ENCODE measurements around the gene YY1AP1. TPM values are rescaled to one million over a fixed set of nuclear protein-coding genes. Genes with fewer than 3 reads are reported as not detected.

YY1AP1 gene
- total RNA-seq, 1 experiment from 2014 or later = 57.5 TPM

- Histone ChIP-seq H3K23me2 (ENCODE audit: insufficient read length, low read depth, low read length, poor library complexity, severe bottlenecking) (no peaks in the 10 kb centered on the region), H4K8ac (replicated peaks; ENCODE audit: insufficient read length, low read depth, low read length) (no peak overlapping the region), H3K79me1 (ENCODE audit: insufficient read depth, low read depth, low read length, poor library complexity, severe bottlenecking) (peaks cover 6% of the 10 kb centered on the region), H3K4ac (ENCODE audit: low read depth, low read length) (no peak overlapping the region), H3K56ac (ENCODE audit: insufficient read length, low read depth, low read length) (no peak overlapping the region), H4K91ac (ENCODE audit: insufficient read length, low read depth, low read length) (no peak overlapping the region), H3K27me3 (ENCODE audit: insufficient read depth, low read length) (no peaks in the 10 kb centered on the region), H2AK5ac (ENCODE audit: insufficient read length, low read length) (no peak overlapping the region), H4K5ac (ENCODE audit: insufficient read length, low read depth, low read length) (no peak overlapping the region), H2AFZ (ENCODE audit: low read length) (no peak overlapping the region), H2BK12ac (ENCODE audit: insufficient read length, low read depth, low read length) (no peak overlapping the region), H3T11ph (ENCODE audit: low read length) (no peak overlapping the region), H3K4me2 (ENCODE audit: insufficient read depth, insufficient read length, low read length) (peak overlapping the region; percentile 8), H3K79me2 (ENCODE audit: insufficient read depth, low read length) (peaks cover 20% of the 10 kb centered on the region; the same call in 1 of the 2 replicates), H2BK15ac (ENCODE audit: low read depth, low read length) (no peak overlapping the region; the same call in 1 of the 2 replicates), H3K27ac (ENCODE audit: insufficient read length, low read depth, low read length) (no peak overlapping the region), H2BK120ac (ENCODE audit: low read depth, low read length, poor library complexity, severe bottlenecking) (no peak overlapping the region), H3K9me3 (ENCODE audit: control insufficient read depth, low read depth, low read length) (no peaks in the 10 kb centered on the region), H3K4me1 (ENCODE audit: insufficient read depth, low read length) (0 out of 2 replicates have a peak, but pooled peaks cover 3% of the 10 kb centered on the region), H3K23ac (ENCODE audit: insufficient read length, low read depth, low read length) (no peak overlapping the region), H3K14ac (ENCODE audit: insufficient read depth, low read length) (no peak overlapping the region), H3K18ac (ENCODE audit: insufficient read length, low read depth, low read length) (no peak overlapping the region), H3K9ac (ENCODE audit: extremely low read depth, insufficient read length, low read length) (no peak overlapping the region), H2BK5ac (ENCODE audit: insufficient read length, low read length) (no peak overlapping the region), H4K20me1 (ENCODE audit: control insufficient read depth, insufficient read depth, insufficient read length) (no peaks in the 10 kb centered on the region), H2BK20ac (ENCODE audit: low read depth, low read length, poor library complexity, severe bottlenecking) (no peak overlapping the region)
- Mint-ChIP-seq H3K4me1 (peaks cover 35 to 41% of the 10 kb centered on the region in 2 experiments), H3K9me3 (peaks cover 22 to 29% of the 10 kb centered on the region in 2 experiments), H3K27ac (peak overlapping the region in 1 of 3 experiments; percentile 39; a peak in 3 of 7 replicates), H3K27me3 (ENCODE audit: low read depth) (no peaks in the 10 kb centered on the region), H3K36me3 (ENCODE audit: insufficient read depth in 1 of 3, low read depth in 3 of 3) (peaks cover 51 to 56% (median 54%) of the 10 kb centered on the region in 3 experiments), H3K4me3 (no peak overlapping the region)
- WGBS (ENCODE audit: extremely low coverage, insufficient read length, low lambda C conversion rate) = no CpG with 5 or more reads among the region's 10 CpGs
- DNase-seq = no peak
- no peak for TF ChIP-seq CTCF (conservative IDR thresholded peaks at IDR 0.05)
Measured at GRCh38 chr1:155697046-155697445, 8.5 kb upstream of the YY1AP1 start.

All from H9 (cell line).